ENCODE data around the gene ZYX. TPM values are rescaled to one million over a fixed set of nuclear protein-coding genes. Genes with fewer than 3 reads are reported as not detected.
"Not testable (repeated sequence)": the region's sequence is repeated elsewhere in the genome, so short reads cannot be mapped to it uniquely, and the experiment has no call there.

The ZYX gene
- total RNA-seq, 2 donors from 2014 or later: 54.9 to 110 TPM

DNA sequence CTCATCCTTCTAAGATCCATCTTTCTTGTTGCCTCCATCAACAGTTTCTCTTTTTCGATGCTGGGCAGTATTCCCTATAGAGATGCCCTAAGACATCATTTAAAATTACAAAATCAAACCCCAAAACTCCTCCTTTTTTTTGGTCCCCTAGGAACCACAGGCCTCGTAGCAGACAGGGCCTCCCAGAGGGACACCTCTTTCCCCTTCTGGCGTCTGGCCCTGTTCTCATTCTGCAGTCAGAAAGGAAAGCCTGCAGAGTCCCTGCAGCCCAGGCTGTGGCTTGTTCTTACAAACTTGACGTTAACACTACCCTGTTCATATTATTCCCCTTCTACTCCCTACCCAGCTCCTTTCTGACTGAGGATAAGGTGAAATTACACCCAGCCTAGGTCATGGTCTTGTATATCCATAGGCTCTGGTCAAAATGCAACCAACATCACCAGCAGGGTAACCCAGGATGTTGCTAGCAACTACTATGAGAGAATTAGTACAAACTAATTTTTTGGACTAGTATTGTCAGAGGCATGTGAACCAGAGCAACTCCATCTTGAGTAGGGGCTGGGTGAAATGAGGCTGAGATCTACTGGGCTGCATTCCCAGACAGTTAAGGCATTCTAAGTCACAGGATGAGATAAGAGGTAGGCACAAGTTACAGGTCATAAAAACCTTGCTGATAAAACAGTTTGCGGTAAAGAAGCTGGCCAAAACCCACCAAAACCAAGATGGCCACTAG, 31.0 kb downstream of the ZYX start:
- Histone ChIP-seq H3K9me3 (no peaks in the 10 kb centered on the region), H3K27me3 (no peaks in the 10 kb centered on the region), H3K4me3 (no peak overlapping the region), H3K9ac (ENCODE audit: low read depth in 2 of 2, low read length in 2 of 2) (no peak overlapping the region), H3K36me3 (no peaks in the 10 kb centered on the region), H3K4me1 (peaks cover 12% of the 10 kb centered on the region), H3K27ac (no peak overlapping the region)
- TF ChIP-seq, protein P1, sequence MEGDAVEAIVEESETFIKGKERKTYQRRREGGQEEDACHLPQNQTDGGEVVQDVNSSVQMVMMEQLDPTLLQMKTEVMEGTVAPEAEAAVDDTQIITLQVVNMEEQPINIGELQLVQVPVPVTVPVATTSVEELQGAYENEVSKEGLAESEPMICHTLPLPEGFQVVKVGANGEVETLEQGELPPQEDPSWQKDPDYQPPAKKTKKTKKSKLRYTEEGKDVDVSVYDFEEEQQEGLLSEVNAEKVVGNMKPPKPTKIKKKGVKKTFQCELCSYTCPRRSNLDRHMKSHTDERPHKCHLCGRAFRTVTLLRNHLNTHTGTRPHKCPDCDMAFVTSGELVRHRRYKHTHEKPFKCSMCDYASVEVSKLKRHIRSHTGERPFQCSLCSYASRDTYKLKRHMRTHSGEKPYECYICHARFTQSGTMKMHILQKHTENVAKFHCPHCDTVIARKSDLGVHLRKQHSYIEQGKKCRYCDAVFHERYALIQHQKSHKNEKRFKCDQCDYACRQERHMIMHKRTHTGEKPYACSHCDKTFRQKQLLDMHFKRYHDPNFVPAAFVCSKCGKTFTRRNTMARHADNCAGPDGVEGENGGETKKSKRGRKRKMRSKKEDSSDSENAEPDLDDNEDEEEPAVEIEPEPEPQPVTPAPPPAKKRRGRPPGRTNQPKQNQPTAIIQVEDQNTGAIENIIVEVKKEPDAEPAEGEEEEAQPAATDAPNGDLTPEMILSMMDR (IDR thresholded peaks at IDR 0.05): no peak
- intact Hi-C loops (cut with DNase I): loop anchor here (5.0 kb wide), 1 partner anchor 90 kb away; no protein-coding TSS in a partner anchor
- no peak for DNase-seq

DNA sequence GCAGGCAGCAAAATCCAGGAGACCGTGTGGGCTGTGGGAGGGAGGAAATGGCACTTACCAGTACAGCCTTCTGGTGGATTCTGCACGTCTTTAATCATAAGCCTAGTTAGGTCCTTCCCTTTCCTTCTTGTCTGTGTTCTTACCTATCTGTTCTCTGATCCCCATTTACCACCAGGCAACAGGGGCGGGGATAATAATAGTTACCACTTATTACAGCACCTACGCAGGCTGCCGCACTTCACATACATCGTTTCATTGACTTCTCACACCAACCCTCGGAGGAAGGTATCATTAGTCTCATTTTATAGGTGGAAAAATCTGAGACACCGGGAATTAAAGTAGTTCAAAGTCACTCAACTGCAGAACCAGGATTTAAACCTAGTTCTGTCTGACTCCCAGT, 32.0 kb downstream of the ZYX start:
- TF ChIP-seq, protein P1 (IDR thresholded peaks at IDR 0.05): no peak
- Histone ChIP-seq H3K4me3 (no peak overlapping the region), H3K36me3 (no peaks in the 10 kb centered on the region), H3K4me1 (peaks cover 12% of the 10 kb centered on the region), H3K9me3 (no peaks in the 10 kb centered on the region), H3K9ac (ENCODE audit: low read depth in 2 of 2, low read length in 2 of 2) (no peak overlapping the region), H3K27me3 (no peaks in the 10 kb centered on the region), H3K27ac (no peak overlapping the region)
- intact Hi-C loops (cut with DNase I): loop anchor here (5.0 kb wide), 1 partner anchor 91 kb away; no protein-coding TSS in a partner anchor
- no peak for DNase-seq

DNA sequence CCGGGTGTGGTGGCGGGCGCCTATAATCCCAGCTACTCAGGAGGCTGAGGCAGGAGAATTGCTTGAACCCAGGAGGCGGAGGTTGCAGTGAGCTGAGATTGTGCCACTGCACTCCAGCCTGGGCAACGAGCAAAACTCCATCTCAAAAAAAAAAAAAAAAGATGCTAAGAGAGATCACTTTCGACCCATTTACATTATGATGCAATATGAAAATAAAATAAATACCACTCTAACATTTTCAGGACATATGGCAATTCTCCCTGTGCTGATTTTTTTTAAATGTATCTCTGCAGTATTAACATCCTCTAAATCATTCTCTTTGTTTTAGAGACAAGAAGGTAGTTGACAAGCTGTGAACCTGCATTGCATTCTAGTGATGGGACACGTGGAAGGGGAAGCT, 34.1 kb downstream of the ZYX start:
- not testable (repeated sequence) for H3K4me1 ChIP-seq; H3K4me3 ChIP-seq; H3K36me3 ChIP-seq; H3K27me3 ChIP-seq; H3K9ac ChIP-seq (ENCODE audit: low read depth in 2 of 2, low read length in 2 of 2); H3K9me3 ChIP-seq; DNase-seq; H3K27ac ChIP-seq
- intact Hi-C loops (cut with DNase I): loop anchor here (5.0 kb wide), 3 partner anchors 33 to 173 kb away; partner anchors contain the start of gene ZYX

DNA sequence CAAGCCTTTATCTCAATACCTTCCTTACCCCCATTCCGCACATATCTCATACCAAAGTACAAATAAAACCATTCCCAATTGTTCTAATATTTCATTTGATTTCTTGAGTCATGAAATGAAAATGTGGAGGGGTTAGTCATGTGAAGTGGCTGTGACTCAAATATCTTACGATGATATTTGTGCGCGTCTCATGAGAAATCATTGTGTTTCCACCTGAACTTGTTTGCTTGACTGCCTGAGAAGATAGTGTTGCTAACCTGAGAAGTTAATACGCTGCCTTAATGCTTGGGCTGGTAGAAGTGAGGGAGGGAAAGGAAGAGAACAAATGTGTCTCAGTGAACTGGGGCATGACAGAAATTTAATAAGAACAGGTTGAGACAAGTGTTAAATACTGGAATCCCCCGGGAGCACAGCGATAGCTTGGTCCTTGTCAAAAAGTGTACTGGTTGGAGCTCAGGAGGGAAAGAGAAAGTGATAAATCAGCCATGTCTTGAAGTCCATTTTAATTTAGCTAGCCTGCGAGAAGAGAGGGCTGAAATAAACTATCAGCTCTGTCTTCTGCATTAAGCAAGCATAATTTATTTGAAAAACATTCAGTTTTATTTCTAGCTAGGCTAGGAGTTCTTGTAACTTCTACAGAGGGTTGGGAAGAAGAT, 34.7 kb downstream of the ZYX start:
- no peaks in the 10 kb centered on the region for H3K36me3 ChIP-seq
- H3K9ac ChIP-seq (ENCODE audit: low read depth in 2 of 2, low read length in 2 of 2): no peak overlapping the region
- intact Hi-C loops (cut with DNase I): loop anchor here (5.0 kb wide), 3 partner anchors 34 to 174 kb away; partner anchors contain the start of gene ZYX
- no peaks in the 10 kb centered on the region for H3K27me3 ChIP-seq
- no peaks in the 10 kb centered on the region for H3K4me1 ChIP-seq
- H3K9me3 ChIP-seq: no peaks in the 10 kb centered on the region
- no peak overlapping the region for H3K27ac ChIP-seq
- no peak overlapping the region for H3K4me3 ChIP-seq
- no peak for DNase-seq
- TF ChIP-seq, protein P1 (IDR thresholded peaks at IDR 0.05): no peak

DNA sequence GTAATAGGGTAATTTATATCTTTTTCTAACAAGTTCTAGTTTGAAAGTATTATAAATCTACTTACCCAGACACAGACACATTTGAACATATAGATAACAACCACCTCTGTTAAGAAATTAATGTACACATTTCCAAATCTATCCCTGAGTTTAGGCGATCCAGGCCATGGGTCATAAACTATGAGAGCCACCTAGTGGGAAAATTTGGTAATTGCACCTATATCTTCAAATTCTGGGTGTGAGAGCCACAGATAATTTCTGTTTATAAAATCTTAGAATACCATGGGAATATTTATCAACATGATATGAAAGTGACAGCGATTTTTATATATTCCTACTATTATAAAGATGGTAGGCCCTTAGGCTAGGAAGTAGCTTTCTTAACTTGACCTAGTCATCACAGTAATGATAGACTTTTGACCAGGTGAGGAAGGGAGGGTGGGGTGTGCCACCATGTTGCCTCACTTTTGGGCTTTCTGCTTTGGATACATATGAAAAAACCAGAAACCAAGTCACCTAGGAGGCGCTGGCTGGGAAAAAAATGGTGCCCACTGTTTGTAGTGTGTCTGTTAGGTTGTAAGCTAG, 35.5 kb downstream of the ZYX start:
- Histone ChIP-seq H3K9me3 (no peaks in the 10 kb centered on the region), H3K27ac (no peak overlapping the region), H3K9ac (ENCODE audit: low read depth in 2 of 2, low read length in 2 of 2) (no peak overlapping the region), H3K27me3 (no peaks in the 10 kb centered on the region), H3K36me3 (no peaks in the 10 kb centered on the region), H3K4me3 (no peak overlapping the region), H3K4me1 (no peaks in the 10 kb centered on the region)
- intact Hi-C loops (cut with DNase I): loop anchor here (5.0 kb wide), 3 partner anchors 34 to 174 kb away; partner anchors contain the start of gene ZYX
- DNase-seq: no peak
- TF ChIP-seq, protein P1 (IDR thresholded peaks at IDR 0.05): peak; percentile 64

All from colonic mucosa (tissue), 4 donors.